HCT116 (cell line): ENCODE measurements around the gene BBS9. TPM values are rescaled to one million over a fixed set of nuclear protein-coding genes. Genes with fewer than 3 reads are reported as not detected.

Experiments used
- ATAC-seq: fragments of 200-7000 bp; cut with Tn5 transposase; 2 replicates; pipeline ENCODE4 v1.9.1; 2020; ENCODE audit warnings: mild to moderate bottlenecking, moderate library complexity
- BruUV-seq: library from RNA; stranded (reverse); fragments of 400-500 nt; replicated peaks from 2 replicates; lab custom pipeline; 2021; lab: Mats Ljungman, UMichigan
- CTCF ChIA-PET: fragments of 300-600 bp; sonication (Branson Sonifier 250); formaldehyde crosslinking; loops from one replicate; lab custom pipeline; 2021; ENCODE audit warnings: antibody characterized with exemption; lab: Charles Lee
- POLR2A ChIA-PET: fragments of 300-600, 350-600 bp; sonication (Branson Sonifier 250); formaldehyde crosslinking; loops from one replicate; lab custom pipeline; 2021; ENCODE audit warnings: antibody characterized with exemption; lab: Charles Lee
- RAD21 ChIA-PET, 2 experiments: fragments of 300-600 bp; sonication (Branson Sonifier 250); formaldehyde crosslinking; loops; one replicate each; lab custom pipeline; 2023; ENCODE audit warnings: low total read pairs in 2 of 2; ENCODE audit not compliant: uncharacterized antibody in 2 of 2, unreplicated experiment in 2 of 2, low non-redundant PET in 1 of 2; lab: Charles Lee
- DNase-seq: peaks from one replicate; pipeline ENCODE4 v3.0.0-alpha.2; 2010; ENCODE audit warnings: low read depth, low spot score
- H2AFZ ChIP-seq: fragments of 200-600 bp; shearing (Covaris generic), sonication (generic); 2 replicates; pipeline ENCODE4 v1.6.1; 2017; ENCODE audit warnings: low read depth, mixed run types, mixed read lengths, antibody characterized with exemption, low read length; ENCODE audit not compliant: poor library complexity, severe bottlenecking
- H3K27ac ChIP-seq: 2 replicates; pipeline ENCODE4 v1.5.1; 2012; ENCODE audit warnings: low read depth, low read length
- H3K27me3 ChIP-seq: fragments of 200-600 bp; sonication (generic); 2 replicates; pipeline ENCODE4 v1.6.1; 2016; ENCODE audit warnings: mixed run types, low read length, mixed read lengths; ENCODE audit not compliant: insufficient read depth
- H3K36me3 ChIP-seq, 2 experiments: fragments of 200-500 bp in 1 of 2; fragments of 200-600 bp in 1 of 2; sonication (Bioruptor generic) in 1 of 2; sonication (generic) in 1 of 2; 2 replicates each; pipeline versions ENCODE4 v1.5.1 to v1.6.1; 2014 to 2016; ENCODE audit warnings: low read length in 2 of 2, inconsistent platforms in 1 of 2, mixed read lengths in 1 of 2, mixed run types in 1 of 2; ENCODE audit not compliant: insufficient read depth in 2 of 2, control insufficient read depth in 1 of 2
- H3K4me1 ChIP-seq, 2 experiments: fragments of 200-600 bp in 1 of 2; sonication (generic) in 1 of 2; 2 replicates each; pipeline versions ENCODE4 v1.5.1 to v1.6.1; 2012 to 2017; ENCODE audit warnings: low read length in 2 of 2, inconsistent platforms in 1 of 2, mild to moderate bottlenecking in 1 of 2, mixed read lengths in 1 of 2, mixed run types in 1 of 2, moderate library complexity in 1 of 2; ENCODE audit not compliant: insufficient read depth in 2 of 2, control insufficient read depth in 1 of 2
- H3K4me2 ChIP-seq: fragments of 200-600 bp; sonication (generic); 2 replicates; pipeline ENCODE4 v1.6.1; 2017; ENCODE audit warnings: mixed run types, low read length, mixed read lengths
- H3K4me3 ChIP-seq, 2 experiments: fragments of 200-600 bp in 1 of 2; sonication (generic) in 1 of 2; replicated peaks in 1 of 2; 2 replicates each; pipeline ENCODE4 v1.5.1; 2011 to 2016; ENCODE audit warnings: low read length in 2 of 2, control low read depth in 1 of 2, low read depth in 1 of 2, mild to moderate bottlenecking in 1 of 2, mixed read lengths in 1 of 2, mixed run types in 1 of 2
- H3K79me2 ChIP-seq: fragments of 200-600 bp; sonication (generic); 2 replicates; pipeline ENCODE4 v1.6.1; 2017; ENCODE audit warnings: mild to moderate bottlenecking, mixed run types, low read length, moderate library complexity, mixed read lengths; ENCODE audit not compliant: insufficient read depth
- H3K9ac ChIP-seq: fragments of 200-600 bp; sonication (generic); 2 replicates; pipeline ENCODE4 v1.6.1; 2016; ENCODE audit warnings: low read length, mixed read lengths
- H3K9me2 ChIP-seq: fragments of 200-600 bp; sonication (generic), shearing (Covaris generic); 2 replicates; pipeline ENCODE4 v1.6.1; 2017; ENCODE audit warnings: mixed run types, mild to moderate bottlenecking, moderate library complexity; ENCODE audit not compliant: insufficient read depth
- H3K9me3 ChIP-seq, 2 experiments: fragments of 200-500 bp in 1 of 2; fragments of 200-600 bp in 1 of 2; sonication (Bioruptor generic) in 1 of 2; sonication (generic) in 1 of 2; 2 replicates each; pipeline ENCODE4 v1.6.1; 2014 to 2017; ENCODE audit warnings: low read length in 2 of 2, mixed read lengths in 2 of 2, inconsistent platforms in 1 of 2, low read depth in 1 of 2, mild to moderate bottlenecking in 1 of 2, mixed run types in 1 of 2, moderate library complexity in 1 of 2; ENCODE audit not compliant: control insufficient read depth in 1 of 2, insufficient read depth in 1 of 2
- H4K20me1 ChIP-seq: fragments of 200-600 bp; sonication (generic), shearing (Covaris generic); 2 replicates; pipeline ENCODE4 v1.6.1; 2017; ENCODE audit warnings: mixed run types, mild to moderate bottlenecking, moderate library complexity; ENCODE audit not compliant: insufficient read depth
- ATF3 ChIP-seq: IDR thresholded peaks from 2 replicates; pipeline ENCODE4 v1.6.1; 2012
- CBX3 ChIP-seq: IDR thresholded peaks from 2 replicates; pipeline ENCODE4 v1.6.1; 2012; ENCODE audit warnings: low read depth
- CEBPB ChIP-seq: IDR thresholded peaks from 2 replicates; pipeline ENCODE4 v1.6.1; 2012; ENCODE audit warnings: low read depth
- EGR1 ChIP-seq: IDR thresholded peaks from 2 replicates; pipeline ENCODE4 v1.6.1; 2012; ENCODE audit warnings: low read depth
- ELF1 ChIP-seq: IDR thresholded peaks from 2 replicates; pipeline ENCODE4 v1.6.1; 2012; ENCODE audit warnings: low read depth, borderline replicate concordance
- EZH2phosphoT487 ChIP-seq: fragments of 200-600 bp; IDR thresholded peaks from 2 replicates; pipeline ENCODE4 v1.6.1; 2018; ENCODE audit warnings: antibody characterized with exemption, borderline replicate concordance
- JUND ChIP-seq: IDR thresholded peaks from 2 replicates; pipeline ENCODE4 v1.6.1; 2012
- MAX ChIP-seq: IDR thresholded peaks from 2 replicates; pipeline ENCODE4 v1.6.1; 2012
- POLR2A ChIP-seq: IDR thresholded peaks from 2 replicates; pipeline ENCODE4 v1.7.0; 2011; ENCODE audit warnings: borderline replicate concordance; ENCODE audit not compliant: insufficient read depth, insufficient read length; ENCODE audit errors: extremely low read depth
- POLR2AphosphoS5 ChIP-seq: IDR thresholded peaks from 2 replicates; pipeline ENCODE4 v1.6.1; 2011; ENCODE audit warnings: mild to moderate bottlenecking, low read depth, low read length, moderate library complexity
- RAD21 ChIP-seq: IDR thresholded peaks from 2 replicates; pipeline ENCODE4 v1.6.1; 2012; ENCODE audit warnings: low read depth, mild to moderate bottlenecking
- SIN3A ChIP-seq: IDR thresholded peaks from 2 replicates; pipeline ENCODE4 v1.6.1; 2012; ENCODE audit warnings: low read depth
- TCF7L2 ChIP-seq: IDR thresholded peaks from 2 replicates; pipeline ENCODE4 v1.7.0; 2011; ENCODE audit warnings: borderline replicate concordance, inconsistent platforms; ENCODE audit not compliant: insufficient read depth, insufficient read length; ENCODE audit errors: extremely low read depth
- YY1 ChIP-seq: IDR thresholded peaks from 2 replicates; pipeline ENCODE4 v1.6.1; 2011; ENCODE audit warnings: low read length, low read depth, moderate library complexity, mild to moderate bottlenecking; ENCODE audit not compliant: insufficient replicate concordance; ENCODE audit errors: extremely low read depth
- ZFX ChIP-seq: fragments of 450-650 bp; IDR thresholded peaks from 2 replicates; pipeline ENCODE4 v1.6.1; 2017
- ZNF274 ChIP-seq: fragments of 200-500 bp; sonication (Bioruptor generic); IDR thresholded peaks from 2 replicates; pipeline ENCODE4 v1.6.1; 2014; ENCODE audit warnings: mild to moderate bottlenecking, low read depth, low read length, inconsistent platforms
- intact Hi-C: fragments of 100-400 bp; cut with micrococcal nuclease; formaldehyde crosslinking; loops from 2 replicates; pipeline ENCODE4 v1.10.0; 2022
- total RNA-seq: library from RNA; stranded (reverse); gene quantifications from one replicate; pipeline ENCODE4 v1.2.1, GENCODE V29; 2021; ENCODE audit not compliant: unreplicated experiment
- TF ChIP-seq, protein P1 (sequence below): IDR thresholded peaks from 2 replicates; pipeline ENCODE4 v1.6.1; 2011; ENCODE audit warnings: mild to moderate bottlenecking, low read length, moderate library complexity; ENCODE audit not compliant: insufficient replicate concordance; ENCODE audit errors: extremely low read depth

BBS9 gene
- total RNA-seq, 1 experiment from 2014 or later: 7.1 TPM

- H3K4me1 ChIP-seq: no peaks in the 10 kb centered on the region
- H3K9me3 ChIP-seq: peaks cover 0 to 5% of the 10 kb centered on the region in 2 experiments; a peak in 1 of 4 replicates
- ATAC-seq (no peak), DNase-seq (no peak)
- no peaks in the 10 kb centered on the region for H3K27me3 ChIP-seq
- no peaks in the 10 kb centered on the region for H3K36me3 ChIP-seq
- no peak for TF ChIP-seq ELF1
- no peak for TF ChIP-seq POLR2AphosphoS5
- TF ChIP-seq SIN3A: no peak
- no peak for TF ChIP-seq ZNF274
- TF ChIP-seq CBX3: no peak
- no peak for TF ChIP-seq POLR2A
- no peak for TF ChIP-seq YY1
- TF ChIP-seq EGR1: no peak
- no peak for TF ChIP-seq EZH2phosphoT487
- TF ChIP-seq CEBPB: no peak
- no peak for TF ChIP-seq TCF7L2
- no peak for TF ChIP-seq ZFX
- no peak for TF ChIP-seq JUND
- no peak for TF ChIP-seq ATF3
- TF ChIP-seq, protein P1, sequence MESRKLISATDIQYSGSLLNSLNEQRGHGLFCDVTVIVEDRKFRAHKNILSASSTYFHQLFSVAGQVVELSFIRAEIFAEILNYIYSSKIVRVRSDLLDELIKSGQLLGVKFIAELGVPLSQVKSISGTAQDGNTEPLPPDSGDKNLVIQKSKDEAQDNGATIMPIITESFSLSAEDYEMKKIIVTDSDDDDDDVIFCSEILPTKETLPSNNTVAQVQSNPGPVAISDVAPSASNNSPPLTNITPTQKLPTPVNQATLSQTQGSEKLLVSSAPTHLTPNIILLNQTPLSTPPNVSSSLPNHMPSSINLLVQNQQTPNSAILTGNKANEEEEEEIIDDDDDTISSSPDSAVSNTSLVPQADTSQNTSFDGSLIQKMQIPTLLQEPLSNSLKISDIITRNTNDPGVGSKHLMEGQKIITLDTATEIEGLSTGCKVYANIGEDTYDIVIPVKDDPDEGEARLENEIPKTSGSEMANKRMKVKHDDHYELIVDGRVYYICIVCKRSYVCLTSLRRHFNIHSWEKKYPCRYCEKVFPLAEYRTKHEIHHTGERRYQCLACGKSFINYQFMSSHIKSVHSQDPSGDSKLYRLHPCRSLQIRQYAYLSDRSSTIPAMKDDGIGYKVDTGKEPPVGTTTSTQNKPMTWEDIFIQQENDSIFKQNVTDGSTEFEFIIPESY: no peak
- no peak for TF ChIP-seq MAX
- no peak for TF ChIP-seq RAD21
- H3K27ac ChIP-seq: no peak overlapping the region
- no peak overlapping the region for H3K4me3 ChIP-seq
- BruUV-seq: no TSS peak
- no peak overlapping the region for H3K4me2 ChIP-seq
- H3K79me2 ChIP-seq: no peaks in the 10 kb centered on the region
- no peak overlapping the region for H2AFZ ChIP-seq
- intact Hi-C loops: no loop called here
- no peaks in the 10 kb centered on the region for H4K20me1 ChIP-seq
- ChIA-PET POLR2A (no interaction called here), CTCF (no interaction called here), RAD21 (no interaction called here)
- H3K9me2 ChIP-seq: no peaks in the 10 kb centered on the region
- no peak overlapping the region for H3K9ac ChIP-seq
Measured at GRCh38 chr7:33536398-33537103, 407.2 kb downstream of the BBS9 start.
